GM12878 (cell line): ENCODE results near the gene VAC14. TPM values are rescaled to one million over a fixed set of nuclear protein-coding genes. Genes with fewer than 3 reads are reported as not detected.

Experiments
- ATAC-seq: fragments of 200-7000 bp; cut with Tn5 transposase; 3 replicates; pipeline ENCODE4 v1.9.1; 2020; ENCODE audit warnings: mild to moderate bottlenecking, moderate library complexity
- BruUV-seq: library from RNA; stranded (reverse); fragments of 400-500 nt; replicated peaks from 2 replicates; lab custom pipeline; 2021; lab: Mats Ljungman, UMichigan
- CTCF ChIA-PET: fragments of 300-600 bp; sonication (Branson Sonifier 250); formaldehyde crosslinking; extraction: SDS; loops from one replicate; lab custom pipeline; 2021; ENCODE audit warnings: inconsistent platforms; lab: Yijun Ruan, JAX
- POLR2A ChIA-PET: fragments of 350-600 bp; formaldehyde crosslinking; extraction: SDS; loops from one replicate; lab custom pipeline; 2021; ENCODE audit warnings: inconsistent platforms; lab: Charles Lee
- RAD21 ChIA-PET: fragments of 300-600 bp; sonication (Branson Sonifier 250); formaldehyde crosslinking; loops from one replicate; lab custom pipeline; 2023; ENCODE audit warnings: antibody characterized with exemption; ENCODE audit not compliant: unreplicated experiment; lab: Charles Lee
- SMC1A ChIA-PET: fragments of 300-600 bp; sonication (Branson Sonifier 250); formaldehyde crosslinking; loops from one replicate; lab custom pipeline; 2023; ENCODE audit not compliant: unreplicated experiment, uncharacterized antibody; lab: Charles Lee
- DNase-seq: peaks from one replicate; pipeline ENCODE4 v3.0.0-alpha.2; 2011; ENCODE audit warnings: low read depth, low spot score
- FAIRE-seq: peaks from 3 replicates; lab custom pipeline; 2011; peaks lifted over from hg19 to GRCh38; lab: Jason Lieb, UNC
- H2AFZ ChIP-seq: 2 replicates; pipeline ENCODE4 v1.6.0; 2011; ENCODE audit warnings: low read depth, low read length, control low read depth; ENCODE audit not compliant: control insufficient read depth
- H3K27ac ChIP-seq: 2 replicates; pipeline ENCODE4 v1.5.1; 2011; ENCODE audit warnings: control low read depth; ENCODE audit not compliant: control insufficient read depth, insufficient read depth
- H3K27me3 ChIP-seq, 2 experiments: replicated peaks in 1 of 2; 2 replicates each; pipeline versions ENCODE4 v1.6.0 to v1.6.1; 2011; ENCODE audit warnings: low read length in 1 of 2; ENCODE audit not compliant: control insufficient read depth in 2 of 2, insufficient read depth in 2 of 2
- H3K36me3 ChIP-seq, 2 experiments: 2 replicates each; pipeline ENCODE4 v1.5.1; 2011; ENCODE audit warnings: low read length in 1 of 2; ENCODE audit not compliant: control insufficient read depth in 2 of 2, insufficient read depth in 2 of 2
- H3K4me1 ChIP-seq: 2 replicates; pipeline ENCODE4 v1.6.1; 2011; ENCODE audit warnings: mild to moderate bottlenecking, low read length, moderate library complexity, mixed read lengths; ENCODE audit not compliant: control insufficient read depth, insufficient read depth
- H3K4me2 ChIP-seq: 2 replicates; pipeline ENCODE4 v1.6.0; 2011; ENCODE audit warnings: control low read depth; ENCODE audit not compliant: control insufficient read depth, insufficient read depth
- H3K4me3 ChIP-seq: fragments of 200-600 bp; sonication (generic); 2 replicates; pipeline ENCODE4 v1.5.1; 2016
- H3K79me2 ChIP-seq: 2 replicates; pipeline ENCODE4 v1.6.0; 2011; ENCODE audit warnings: low read length; ENCODE audit not compliant: control insufficient read depth, insufficient read depth
- H3K9ac ChIP-seq: 2 replicates; pipeline ENCODE4 v1.8.0; 2011; ENCODE audit warnings: low read length, control low read depth, mixed read lengths; ENCODE audit not compliant: control insufficient read depth, insufficient read depth
- H3K9me3 ChIP-seq: replicated peaks from 3 replicates; pipeline ENCODE4 v1.5.1; 2011; ENCODE audit warnings: mild to moderate bottlenecking, low read length; ENCODE audit not compliant: control insufficient read depth, insufficient read depth
- H4K20me1 ChIP-seq: 2 replicates; pipeline ENCODE4 v1.6.0; 2011; ENCODE audit not compliant: control insufficient read depth, insufficient read depth
- BCL11A ChIP-seq: IDR thresholded peaks from 2 replicates; pipeline ENCODE4 v1.6.1; 2011; ENCODE audit warnings: low read depth, low read length
- CREB1 ChIP-seq: IDR thresholded peaks from 2 replicates; pipeline ENCODE4 v1.6.1; 2012; ENCODE audit warnings: low read depth, mild to moderate bottlenecking, inconsistent platforms
- CTCF ChIP-seq, 3 experiments: IDR thresholded peaks in 2 of 3; conservative IDR thresholded peaks in 1 of 3; 2 replicates each; pipeline ENCODE4 v1.5.1; 2011; ENCODE audit warnings: low read depth in 3 of 3, low read length in 3 of 3, mild to moderate bottlenecking in 3 of 3, control low read depth in 2 of 3, moderate library complexity in 2 of 3, inconsistent platforms in 1 of 3, mixed read lengths in 1 of 3; ENCODE audit not compliant: control insufficient read depth in 2 of 3, insufficient read depth in 1 of 3; ENCODE audit errors: extremely low read depth in 1 of 3
- ELK1 ChIP-seq: IDR thresholded peaks from 2 replicates; pipeline ENCODE4 v1.6.1; 2012; ENCODE audit warnings: low read depth, low read length, improper control_type of control experiment
- MLLT1 ChIP-seq: fragments of 450-650 bp; IDR thresholded peaks from 2 replicates; pipeline ENCODE4 v1.6.1; 2016; ENCODE audit warnings: mild to moderate bottlenecking
- NFYA ChIP-seq: IDR thresholded peaks from 2 replicates; pipeline ENCODE4 v1.6.1; 2011; ENCODE audit warnings: low read depth, mild to moderate bottlenecking, low read length, improper control_type of control experiment, borderline replicate concordance
- NKRF ChIP-seq: fragments of 450-650 bp; conservative IDR thresholded peaks from 2 replicates; pipeline ENCODE4 v1.6.1; 2017; ENCODE audit warnings: mild to moderate bottlenecking, moderate library complexity
- PBX3 ChIP-seq: IDR thresholded peaks from 2 replicates; pipeline ENCODE4 v1.6.1; 2011; ENCODE audit warnings: mild to moderate bottlenecking, low read depth, low read length, moderate library complexity; ENCODE audit not compliant: insufficient replicate concordance
- SRF ChIP-seq, 2 experiments: IDR thresholded peaks; 2 replicates each; pipeline ENCODE4 v1.6.1; 2011; ENCODE audit warnings: low read depth in 2 of 2, low read length in 2 of 2, mild to moderate bottlenecking in 1 of 2, moderate library complexity in 1 of 2
- STAT3 ChIP-seq: IDR thresholded peaks from 2 replicates; pipeline ENCODE4 v1.6.1; 2011; ENCODE audit warnings: low read depth, low read length, improper control_type of control experiment
- TCF12 ChIP-seq: IDR thresholded peaks from 2 replicates; pipeline ENCODE4 v1.6.1; 2011; ENCODE audit warnings: low read depth, mild to moderate bottlenecking, low read length
- WGBS: methylation state at CpG from one replicate; pipeline ENCODE4 v1.1.6; 2016; ENCODE audit warnings: low lambda C conversion rate; ENCODE audit not compliant: insufficient replicate concordance, insufficient coverage; ENCODE audit errors: missing lambda C conversion rate; 5-methylcytosine and 5-hydroxymethylcytosine counted together
- in situ Hi-C: fragments of 300-500 bp; cut with MboI; formaldehyde crosslinking; loops from 9 replicates; pipeline ENCODE4 v1.14.3; 2018; ENCODE audit warnings: mixed read lengths
- intact Hi-C: fragments of 100-400 bp; cut with micrococcal nuclease; formaldehyde crosslinking; loops from one replicate; pipeline ENCODE4 v1.14.2; 2022; ENCODE audit not compliant: unreplicated experiment
- polyA plus RNA-seq, 11 experiments: library from polyadenylated mRNA; depleted of rRNA in 4 of 11; unstranded in 6 of 11; stranded (reverse) in 5 of 11; fragments of >200 nt; fragmentation: Nextera tagmentation in 4 of 11; fragmentation: Illumina TruSeq in 1 of 11; extraction: Ambion mirVana in 4 of 11; extraction: Trizol in 1 of 11; gene quantifications; 1 replicate in 1 of 11; 2 replicates in 10 of 11; pipeline versions ENCODE4 v1.2.1 to v1.2.3, GENCODE V29; 2011 to 2016; ENCODE audit warnings: inconsistent platforms in 2 of 11, missing spikeins in 2 of 11, low read depth in 1 of 11
- total RNA-seq, 4 experiments: library from RNA; depleted of rRNA in 3 of 4; stranded (reverse); fragments of >200 nt in 3 of 4; fragmentation: Illumina TruSeq in 1 of 4; extraction: Trizol in 1 of 4; gene quantifications; 2 replicates each; pipeline versions ENCODE4 v1.2.1 to v1.2.3, GENCODE V29; 2013 to 2021

Gene VAC14
- total and polyA plus RNA-seq, 10 of the 15 experiments (the other 5 are each of a cell fraction or from before 2014, with no cell fraction given), result 1.3 to 45.5 (median 25.5) TPM

- intact Hi-C loops, result loop anchor here (1.0 to 10.0 kb wide), 5 partner anchors 76 to 489 kb away; no protein-coding TSS in a partner anchor
- no TSS peak for BruUV-seq
- no peak overlapping the region for H3K27ac ChIP-seq
- no peaks in the 10 kb centered on the region for H3K9me3 ChIP-seq
- no peak for TF ChIP-seq CTCF (IDR thresholded peaks at IDR 0.05 in 2 of 3, conservative IDR thresholded peaks at IDR 0.05 in 1 of 3; ENCODE audit: control insufficient read depth in 2 of 3, extremely low read depth in 1 of 3, insufficient read depth in 1 of 3, low read depth in 3 of 3, low read length in 3 of 3)
- TF ChIP-seq CREB1, result no peak
- no peak for TF ChIP-seq STAT3
- no peak for TF ChIP-seq TCF12
- TF ChIP-seq NFYA, result no peak
- TF ChIP-seq PBX3, result no peak
- TF ChIP-seq NKRF, result no peak
- no peak for TF ChIP-seq BCL11A
- no peak for TF ChIP-seq MLLT1
- TF ChIP-seq ELK1, result no peak
- TF ChIP-seq SRF (IDR thresholded peaks at IDR 0.05; ENCODE audit: low read depth in 2 of 2, low read length in 2 of 2), result no peak
- TF ChIP-seq, all 136 proteins: peak for 0
- no peak overlapping the region for H3K4me2 ChIP-seq
- no peaks in the 10 kb centered on the region for H3K27me3 ChIP-seq
- ATAC-seq, result peak; percentile 8; the same call in 2 of the 3 replicates
- no peak overlapping the region for H2AFZ ChIP-seq
- ChIA-PET RAD21 (interaction anchor here (0.6 to 1.2 kb wide), 8 partner anchors 96 to 355 kb away, joined by 3 to 9 read pairs (median 3); no protein-coding TSS in a partner anchor), CTCF (interaction anchor here (0.5 to 3.3 kb wide), 26 partner anchors 8 to 857 kb away, joined by 3 to 28 read pairs (median 4); partner anchors contain the start of gene DDX19A), SMC1A (interaction anchor here (0.7 to 2.1 kb wide), 13 partner anchors 18 to 858 kb away, joined by 3 to 12 read pairs (median 3); no protein-coding TSS in a partner anchor), POLR2A (interaction anchor here (0.7 to 1.4 kb wide), 2 partner anchors 307 to 491 kb away, joined by 3 to 6 read pairs; partner anchors contain the start of gene DDX19A)
- H4K20me1 ChIP-seq, result no peaks in the 10 kb centered on the region
- H3K4me1 ChIP-seq, result no peaks in the 10 kb centered on the region
- WGBS, result 50% methylated on average over 4 of the region's 4 CpGs
- H3K4me3 ChIP-seq, result no peak overlapping the region
- DNase-seq, result no peak
- no peaks in the 10 kb centered on the region for H3K79me2 ChIP-seq
- no peak overlapping the region for H3K9ac ChIP-seq
- no peaks in the 10 kb centered on the region for H3K36me3 ChIP-seq
- FAIRE-seq, result no peak
- in situ Hi-C loops, result loop anchor here (5.0 kb wide), 1 partner anchor 286 kb away; no protein-coding TSS in a partner anchor
These were observed 147.6 kb downstream of the VAC14 start for GRCh38 chr16:70653406-70653805.
